HG03460 (cell line): ENCODE data around the gene NFKBIB.
"Not testable (repeated sequence)": the region's sequence is repeated elsewhere in the genome, so short reads cannot be mapped to it uniquely, and the experiment has no call there.

Experiments used
- ATAC-seq: cut with Tn5 transposase; IDR thresholded peaks from one replicate; pipeline ENCODE4 v1.9.1; 2021; ENCODE audit not compliant: unreplicated experiment

The NFKBIB gene

GRCh38 chr19:38875656-38876395, 23.9 kb upstream of the NFKBIB start:
- ATAC-seq = no peak

GRCh38 chr19:38877781-38878574, 21.8 kb upstream of the NFKBIB start, which contains the start of gene RINL:
Gene RINL, minus strand, starts transcription at chr19:38878275. Its CDS starts 1,533 bp downstream, at chr19:38876742.
- ATAC-seq = peak; percentile 66

GRCh38 chr19:38878575-38879399, 21.0 kb upstream of the NFKBIB start:
- no peak for ATAC-seq

- ATAC-seq = no peak
These were observed 20.4 kb upstream of the NFKBIB start for GRCh38 chr19:38879400-38879751.

GRCh38 chr19:38880076-38880881, 19.5 kb upstream of the NFKBIB start:
- no peak for ATAC-seq

- no peak for ATAC-seq
These were observed 18.7 kb upstream of the NFKBIB start for GRCh38 chr19:38880882-38881609.

GRCh38 chr19:38883286-38883685, 16.5 kb upstream of the NFKBIB start:
- ATAC-seq = no peak

- not testable (repeated sequence) for ATAC-seq
These were observed 15.1 kb upstream of the NFKBIB start for GRCh38 chr19:38884691-38885090.

- ATAC-seq = no peak
These were observed 10.9 kb upstream of the NFKBIB start for GRCh38 chr19:38888876-38889275.

GRCh38 chr19:38889803-38890202, 10.0 kb upstream of the NFKBIB start:
- ATAC-seq = no peak

- no peak for ATAC-seq
These were observed 9.1 kb upstream of the NFKBIB start for GRCh38 chr19:38890686-38891085.

- no peak for ATAC-seq
These were observed 8.0 kb upstream of the NFKBIB start for GRCh38 chr19:38891771-38892170.

- ATAC-seq = no peak
These were observed 6.9 kb upstream of the NFKBIB start for GRCh38 chr19:38892841-38893240.

- no peak for ATAC-seq
These were observed 6.4 kb upstream of the NFKBIB start for GRCh38 chr19:38893341-38893771.

GRCh38 chr19:38894968-38895367, 4.8 kb upstream of the NFKBIB start:
- no peak for ATAC-seq

- ATAC-seq = no peak
These were observed 852 bp upstream of the NFKBIB start for GRCh38 chr19:38898788-38899446.

GRCh38 chr19:38900202-38900629, 447 bp downstream of the NFKBIB start:
- ATAC-seq = no peak

- no peak for ATAC-seq
These were observed 998 bp downstream of the NFKBIB start for GRCh38 chr19:38900743-38901190.

GRCh38 chr19:38901683-38902082, 1.9 kb downstream of the NFKBIB start:
- ATAC-seq = no peak
